ENCODE measurements around the gene KLHL21. TPM values are rescaled to one million over a fixed set of nuclear protein-coding genes. Genes with fewer than 3 reads are reported as not detected.
A peak's percentile ranks its signal among the peaks of the same experiment; 100 is the strongest.

KLHL21 gene
- total RNA-seq, 1 donor from 2014 or later, result 9.2 TPM

- Mint-ChIP-seq H3K4me1 (ENCODE audit: low read depth, unreplicated experiment) (peaks cover 2% of the 10 kb centered on the region), H3K27ac (ENCODE audit: unreplicated experiment) (no peak overlapping the region), H3K4me3 (ENCODE audit: unreplicated experiment) (no peak overlapping the region), H3K27me3 (ENCODE audit: unreplicated experiment) (peaks cover 4% of the 10 kb centered on the region), H3K9me3 (ENCODE audit: unreplicated experiment) (peaks cover 3% of the 10 kb centered on the region), H3K36me3 (ENCODE audit: unreplicated experiment) (no peaks in the 10 kb centered on the region)
- TF ChIP-seq CTCF (IDR thresholded peaks at IDR 0.05; ENCODE audit: partially characterized antibody, unreplicated experiment), result no peak
- no peak for DNase-seq
These were observed 9.6 kb downstream of the KLHL21 start for GRCh38 chr1:6592865-6593593.

- DNase-seq, result no peak
- no peak for TF ChIP-seq CTCF (IDR thresholded peaks at IDR 0.05; ENCODE audit: partially characterized antibody, unreplicated experiment)
- H3K36me3 Mint-ChIP-seq (ENCODE audit: unreplicated experiment), result no peaks in the 10 kb centered on the region
- H3K27ac Mint-ChIP-seq (ENCODE audit: unreplicated experiment), result no peak overlapping the region
- no peak overlapping the region for H3K4me3 Mint-ChIP-seq (ENCODE audit: unreplicated experiment)
- peaks cover 6% of the 10 kb centered on the region for H3K27me3 Mint-ChIP-seq (ENCODE audit: unreplicated experiment)
- peaks cover 2% of the 10 kb centered on the region for H3K4me1 Mint-ChIP-seq (ENCODE audit: low read depth, unreplicated experiment)
- H3K9me3 Mint-ChIP-seq (ENCODE audit: unreplicated experiment), result peaks cover 3% of the 10 kb centered on the region
These were observed 10.2 kb downstream of the KLHL21 start for GRCh38 chr1:6592441-6592840.

GRCh38 chr1:6591644-6592043 lies 11.0 kb downstream of the KLHL21 start:
- H3K27me3 Mint-ChIP-seq (ENCODE audit: unreplicated experiment), result peaks cover 6% of the 10 kb centered on the region
- H3K4me3 Mint-ChIP-seq (ENCODE audit: unreplicated experiment), result peak overlapping the region; percentile 30
- peaks cover 3% of the 10 kb centered on the region for H3K9me3 Mint-ChIP-seq (ENCODE audit: unreplicated experiment)
- H3K27ac Mint-ChIP-seq (ENCODE audit: unreplicated experiment), result no peak overlapping the region
- no peak for TF ChIP-seq CTCF (IDR thresholded peaks at IDR 0.05; ENCODE audit: partially characterized antibody, unreplicated experiment)
- H3K36me3 Mint-ChIP-seq (ENCODE audit: unreplicated experiment), result no peaks in the 10 kb centered on the region
- no peak for DNase-seq
- peaks cover 2% of the 10 kb centered on the region for H3K4me1 Mint-ChIP-seq (ENCODE audit: low read depth, unreplicated experiment)

- peaks cover 2% of the 10 kb centered on the region for H3K4me1 Mint-ChIP-seq (ENCODE audit: low read depth, unreplicated experiment)
- no peak overlapping the region for H3K4me3 Mint-ChIP-seq (ENCODE audit: unreplicated experiment)
- no peak for TF ChIP-seq CTCF (IDR thresholded peaks at IDR 0.05; ENCODE audit: partially characterized antibody, unreplicated experiment)
- H3K27ac Mint-ChIP-seq (ENCODE audit: unreplicated experiment), result no peak overlapping the region
- H3K9me3 Mint-ChIP-seq (ENCODE audit: unreplicated experiment), result peaks cover 3% of the 10 kb centered on the region
- no peak for DNase-seq
- peaks cover 6% of the 10 kb centered on the region for H3K27me3 Mint-ChIP-seq (ENCODE audit: unreplicated experiment)
- no peaks in the 10 kb centered on the region for H3K36me3 Mint-ChIP-seq (ENCODE audit: unreplicated experiment)
These were observed 11.4 kb downstream of the KLHL21 start for GRCh38 chr1:6591222-6591621.

GRCh38 chr1:6590046-6590445 lies 12.6 kb downstream of the KLHL21 start:
- Mint-ChIP-seq H3K9me3 (ENCODE audit: unreplicated experiment) (peaks cover 3% of the 10 kb centered on the region), H3K27me3 (ENCODE audit: unreplicated experiment) (peaks cover 6% of the 10 kb centered on the region)

More at GRCh38 chr1:6590046-6590445, 12.6 kb downstream of the KLHL21 start:
- TF ChIP-seq CTCF (IDR thresholded peaks at IDR 0.05; ENCODE audit: partially characterized antibody, unreplicated experiment), result no peak
- no peak for DNase-seq
- H3K4me3 Mint-ChIP-seq (ENCODE audit: unreplicated experiment), result no peak overlapping the region
- peaks cover 2% of the 10 kb centered on the region for H3K4me1 Mint-ChIP-seq (ENCODE audit: low read depth, unreplicated experiment)
- H3K27ac Mint-ChIP-seq (ENCODE audit: unreplicated experiment), result no peak overlapping the region
- no peaks in the 10 kb centered on the region for H3K36me3 Mint-ChIP-seq (ENCODE audit: unreplicated experiment)

Data from glutamatergic neuron (in vitro differentiated cells).